Measurements from ENCODE around the gene MMP24.
"Not testable (repeated sequence)": the region's sequence is repeated elsewhere in the genome, so short reads cannot be mapped to it uniquely, and the experiment has no call there.

The MMP24 gene

GRCh38 chr20:35226126-35226883 lies at the start of gene MMP24:
Gene MMP24, plus strand, starts transcription at chr20:35226690. Its CDS starts 49 bp downstream, at chr20:35226739.
- no peak for DNase-seq (ENCODE audit: low read depth)
- no peak for TF ChIP-seq CTCF (IDR thresholded peaks at IDR 0.05; ENCODE audit: insufficient read depth, low read depth, low read length, missing control alignments)
- H3K4me3 ChIP-seq (ENCODE audit: low read length) = no peak within 1 kb of the TSS

GRCh38 chr20:35179292-35180212 lies 46.9 kb upstream of the MMP24 start:
- TF ChIP-seq CTCF (IDR thresholded peaks at IDR 0.05; ENCODE audit: insufficient read depth, low read depth, low read length, missing control alignments) = no peak
- no peak overlapping the region for H3K4me3 ChIP-seq (ENCODE audit: low read length)
- DNase-seq (ENCODE audit: low read depth) = no peak

DNA sequence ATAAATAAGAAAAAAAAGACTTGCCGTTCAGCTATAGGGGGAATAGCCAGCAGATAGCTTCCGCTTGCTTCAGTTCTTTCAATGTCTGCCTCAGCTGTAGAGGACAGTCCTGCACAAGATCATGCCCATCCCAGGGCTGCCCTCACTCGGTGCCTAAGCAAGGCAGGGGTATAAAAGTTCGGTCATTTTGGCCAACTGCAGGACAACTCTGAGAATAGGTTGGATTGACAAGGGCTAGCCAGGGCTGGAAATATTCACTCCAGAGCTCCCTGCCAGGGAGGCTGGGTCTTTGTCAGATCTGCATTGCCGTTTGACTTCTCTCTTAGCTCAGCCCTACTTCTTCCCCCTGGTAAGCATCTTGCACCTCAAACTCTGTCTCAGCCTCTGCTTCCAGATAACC lies 46.2 kb upstream of the MMP24 start:
- no peak for TF ChIP-seq CTCF (IDR thresholded peaks at IDR 0.05; ENCODE audit: insufficient read depth, low read depth, low read length, missing control alignments)
- no peak overlapping the region for H3K4me3 ChIP-seq (ENCODE audit: low read length)
- DNase-seq (ENCODE audit: low read depth) = no peak

DNA sequence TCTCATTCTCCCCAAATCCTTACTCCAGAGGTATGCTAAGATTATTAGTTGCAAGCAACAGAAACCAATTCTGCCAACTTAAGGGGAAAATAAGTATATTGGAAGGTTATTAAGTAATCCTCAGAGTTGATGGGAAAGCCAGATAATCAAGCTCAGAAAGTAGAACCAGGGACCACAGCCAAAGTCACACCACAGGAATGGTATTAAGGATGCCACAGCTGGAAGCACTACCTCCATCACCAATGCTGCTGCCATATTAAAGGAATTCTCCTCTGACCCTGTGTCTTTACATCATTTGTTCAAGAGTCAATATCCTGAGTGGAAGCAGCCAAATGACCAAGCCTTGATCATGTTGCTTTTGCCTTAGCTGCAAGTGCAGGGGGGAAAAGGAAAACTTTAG lies 44.8 kb upstream of the MMP24 start:
- no peak for TF ChIP-seq CTCF (IDR thresholded peaks at IDR 0.05; ENCODE audit: insufficient read depth, low read depth, low read length, missing control alignments)
- no peak for DNase-seq (ENCODE audit: low read depth)

DNA sequence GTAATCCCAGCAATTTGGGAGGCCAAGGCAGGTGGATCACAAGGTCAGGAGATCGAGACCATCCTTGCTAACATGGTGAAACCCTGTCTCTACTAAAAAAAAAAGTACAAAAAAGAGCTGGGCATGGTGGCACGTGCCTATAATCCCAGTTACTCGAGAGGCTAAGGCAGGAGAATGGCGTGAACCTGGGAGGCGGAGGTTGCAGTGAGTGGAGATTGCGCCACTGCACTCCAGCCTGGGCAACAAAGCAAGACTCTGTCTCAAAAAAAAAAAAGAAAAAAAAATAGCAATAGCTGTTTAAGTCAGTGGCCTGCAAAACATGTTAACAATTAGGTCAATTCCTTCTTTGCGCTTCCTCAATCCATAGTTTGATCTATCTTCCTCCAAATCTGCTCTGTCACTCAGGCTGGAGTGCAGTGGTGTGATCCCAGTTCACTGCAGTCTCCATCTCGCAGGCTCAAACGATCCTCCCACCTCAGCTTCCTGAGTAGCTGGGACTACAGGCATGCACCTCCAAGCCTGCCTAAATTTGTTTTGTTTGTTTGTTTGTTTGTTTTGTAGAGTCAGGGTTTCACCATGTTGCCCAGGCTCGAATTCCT lies 39.7 kb upstream of the MMP24 start:
- not testable (repeated sequence) for H3K4me3 ChIP-seq (ENCODE audit: low read length); DNase-seq (ENCODE audit: low read depth)

More for the DNA sequence above, 44.8 kb upstream of the MMP24 start:
- H3K4me3 ChIP-seq (ENCODE audit: low read length) = no peak overlapping the region

- DNase-seq (ENCODE audit: low read depth) = no peak
- TF ChIP-seq CTCF (IDR thresholded peaks at IDR 0.05; ENCODE audit: insufficient read depth, low read depth, low read length, missing control alignments) = no peak
- no peak overlapping the region for H3K4me3 ChIP-seq (ENCODE audit: low read length)
Measured at GRCh38 chr20:35187584-35188190, 38.8 kb upstream of the MMP24 start.

GRCh38 chr20:35189223-35189622 lies 37.3 kb upstream of the MMP24 start:
- not testable (repeated sequence) for H3K4me3 ChIP-seq (ENCODE audit: low read length); DNase-seq (ENCODE audit: low read depth)
